AG04449 (cell line): ENCODE data around the gene UCKL1.
A peak's percentile ranks its signal among the peaks of the same experiment; 100 is the strongest.

Source experiments
- CTCF ChIA-PET: fragments of 350-600 bp; formaldehyde crosslinking; extraction: SDS; loops from one replicate; lab custom pipeline; 2021; ENCODE audit warnings: antibody characterized with exemption; lab: Yijun Ruan, JAX
- POLR2A ChIA-PET: fragments of 400-600, 350-600 bp; formaldehyde crosslinking; extraction: SDS; loops from one replicate; lab custom pipeline; 2020; ENCODE audit warnings: antibody characterized with exemption, inconsistent platforms; lab: Yijun Ruan, JAX
- DNase-seq: peaks from one replicate; pipeline ENCODE4 v3.0.0-alpha.2; 2010; ENCODE audit warnings: low read depth, low spot score
- H3K4me3 ChIP-seq: 2 replicates; pipeline ENCODE4 v1.5.1; 2011; ENCODE audit warnings: low read depth, mild to moderate bottlenecking, control low read depth, low read length
- CTCF ChIP-seq: IDR thresholded peaks from one replicate; pipeline ENCODE4 v1.5.1; 2011; ENCODE audit warnings: mild to moderate bottlenecking, moderate library complexity, low read length, control low read depth, inconsistent platforms; ENCODE audit not compliant: insufficient read depth; ENCODE audit errors: missing control alignments

UCKL1 gene

GRCh38 chr20:63955827-63956663 is at the start of gene UCKL1:
Gene UCKL1 (minus strand): TSS chr20:63956416. CDS start chr20:63956372, 44 bp downstream.
- no peak for TF ChIP-seq CTCF
- peak within 1 kb of the TSS; percentile 93 for H3K4me3 ChIP-seq
- POLR2A ChIA-PET: interaction anchor here (0.6 to 1.8 kb wide), 7 partner anchors 13 to 298 kb away, joined by 3 to 8 read pairs (median 3); partner anchors contain the start of genes RTEL1, TPD52L2 and ZNF512B
- DNase-seq: peak; percentile 50
- CTCF ChIA-PET: interaction anchor here (1.2 to 1.7 kb wide), 2 partner anchors 25 to 101 kb away, joined by 4 read pairs; partner anchors contain the start of gene PRPF6

GRCh38 chr20:64005394-64005793 is 49.2 kb upstream of the UCKL1 start:
- ChIA-PET CTCF (interaction anchor here (1.6 to 2.2 kb wide), 3 partner anchors 20 to 52 kb away, joined by 3 to 11 read pairs (median 3); partner anchors contain the start of gene PRPF6), POLR2A (no interaction called here)
- no peak for TF ChIP-seq CTCF
- no peak overlapping the region for H3K4me3 ChIP-seq
- no peak for DNase-seq

- H3K4me3 ChIP-seq: no peak overlapping the region
- POLR2A ChIA-PET: no interaction called here
- TF ChIP-seq CTCF: no peak
- CTCF ChIA-PET: interaction anchor here (0.8 to 2.2 kb wide), 6 partner anchors 19 to 466 kb away, joined by 3 to 11 read pairs (median 4); partner anchors contain the start of gene PRPF6
- no peak for DNase-seq
Measured at GRCh38 chr20:64003960-64004725, 47.9 kb upstream of the UCKL1 start.

GRCh38 chr20:64001607-64002011 is 45.4 kb upstream of the UCKL1 start:
- no peak overlapping the region for H3K4me3 ChIP-seq
- DNase-seq: no peak
- CTCF ChIA-PET: interaction anchor here (1.2 kb wide), 1 partner anchor 10 kb away, joined by 4 read pairs; no protein-coding TSS in a partner anchor
- TF ChIP-seq CTCF: no peak
- POLR2A ChIA-PET: interaction anchor here (0.6 kb wide), 1 partner anchor 27 kb away, joined by 3 read pairs; no protein-coding TSS in a partner anchor

- ChIA-PET POLR2A (interaction anchor here (0.8 kb wide), 1 partner anchor 13 kb away, joined by 3 read pairs; no protein-coding TSS in a partner anchor), CTCF (interaction anchor here (1.2 kb wide), 1 partner anchor 9 kb away, joined by 4 read pairs; no protein-coding TSS in a partner anchor)
- no peak for DNase-seq
- H3K4me3 ChIP-seq: no peak overlapping the region
- no peak for TF ChIP-seq CTCF
Measured at GRCh38 chr20:64000906-64001305, 44.7 kb upstream of the UCKL1 start.
